ENCODE data around the gene CSTF1.

CSTF1 gene

DNA sequence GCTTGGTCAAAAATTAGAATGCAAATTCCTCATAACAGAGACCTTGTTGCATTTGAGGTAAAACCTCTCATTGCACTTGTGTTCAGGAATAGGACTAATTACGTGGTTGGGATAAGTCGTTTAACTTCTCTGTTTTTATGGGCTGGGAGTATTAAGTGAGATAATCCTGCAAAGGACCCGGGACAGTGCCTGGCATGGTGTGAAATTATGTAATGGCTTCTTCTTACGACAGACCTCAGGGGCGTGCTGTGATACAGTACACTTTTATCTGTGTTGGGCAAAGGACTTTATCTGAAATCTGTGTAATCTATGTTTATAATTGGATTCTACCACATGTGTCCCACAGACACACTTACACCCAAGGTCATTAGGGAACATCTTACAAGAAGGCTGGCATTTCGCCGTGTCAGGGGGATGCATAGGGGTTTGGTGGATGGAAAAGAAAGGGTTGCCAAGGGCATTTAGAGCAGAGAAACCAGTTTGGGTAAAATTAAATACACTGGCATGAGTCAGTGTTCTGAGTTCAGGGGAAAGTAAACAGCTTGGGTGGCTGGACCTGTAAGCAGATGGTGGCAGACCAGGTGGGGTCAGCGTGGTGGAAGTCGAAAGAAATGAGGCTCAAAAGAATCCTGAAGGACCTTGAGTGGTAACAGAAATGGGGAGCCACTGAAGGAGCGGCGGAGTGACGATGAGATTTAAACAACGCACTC is 58.8 kb downstream of the CSTF1 start:
- TF ChIP-seq, protein P1, sequence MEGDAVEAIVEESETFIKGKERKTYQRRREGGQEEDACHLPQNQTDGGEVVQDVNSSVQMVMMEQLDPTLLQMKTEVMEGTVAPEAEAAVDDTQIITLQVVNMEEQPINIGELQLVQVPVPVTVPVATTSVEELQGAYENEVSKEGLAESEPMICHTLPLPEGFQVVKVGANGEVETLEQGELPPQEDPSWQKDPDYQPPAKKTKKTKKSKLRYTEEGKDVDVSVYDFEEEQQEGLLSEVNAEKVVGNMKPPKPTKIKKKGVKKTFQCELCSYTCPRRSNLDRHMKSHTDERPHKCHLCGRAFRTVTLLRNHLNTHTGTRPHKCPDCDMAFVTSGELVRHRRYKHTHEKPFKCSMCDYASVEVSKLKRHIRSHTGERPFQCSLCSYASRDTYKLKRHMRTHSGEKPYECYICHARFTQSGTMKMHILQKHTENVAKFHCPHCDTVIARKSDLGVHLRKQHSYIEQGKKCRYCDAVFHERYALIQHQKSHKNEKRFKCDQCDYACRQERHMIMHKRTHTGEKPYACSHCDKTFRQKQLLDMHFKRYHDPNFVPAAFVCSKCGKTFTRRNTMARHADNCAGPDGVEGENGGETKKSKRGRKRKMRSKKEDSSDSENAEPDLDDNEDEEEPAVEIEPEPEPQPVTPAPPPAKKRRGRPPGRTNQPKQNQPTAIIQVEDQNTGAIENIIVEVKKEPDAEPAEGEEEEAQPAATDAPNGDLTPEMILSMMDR (IDR thresholded peaks at IDR 0.05; ENCODE audit: low read depth, low read length), result no peak
- no peak overlapping the region for H3K4me3 ChIP-seq (ENCODE audit: low read depth, low read length)

DNA sequence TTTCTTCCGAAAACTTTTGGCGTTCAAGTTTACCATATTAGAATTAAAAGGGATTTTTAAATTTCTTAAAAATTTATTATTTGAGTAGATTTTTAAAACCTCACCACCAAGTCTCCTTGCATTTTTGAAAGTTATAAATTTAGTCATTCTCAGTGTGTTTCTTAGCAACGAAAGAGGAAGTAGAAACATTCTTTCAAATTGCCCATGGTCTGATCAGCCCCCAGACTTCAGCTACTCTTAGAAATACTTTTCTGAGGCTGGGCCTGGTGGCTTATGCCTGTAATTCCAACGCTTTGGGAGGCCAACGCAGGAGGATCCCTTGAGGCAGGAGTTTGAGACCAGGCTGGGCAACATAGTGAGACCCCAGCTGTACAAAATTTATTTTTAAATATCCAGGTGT is 60.9 kb downstream of the CSTF1 start:
- TF ChIP-seq, protein P1 (IDR thresholded peaks at IDR 0.05; ENCODE audit: low read depth, low read length), result no peak
- H3K4me3 ChIP-seq (ENCODE audit: low read depth, low read length), result no peak overlapping the region

DNA sequence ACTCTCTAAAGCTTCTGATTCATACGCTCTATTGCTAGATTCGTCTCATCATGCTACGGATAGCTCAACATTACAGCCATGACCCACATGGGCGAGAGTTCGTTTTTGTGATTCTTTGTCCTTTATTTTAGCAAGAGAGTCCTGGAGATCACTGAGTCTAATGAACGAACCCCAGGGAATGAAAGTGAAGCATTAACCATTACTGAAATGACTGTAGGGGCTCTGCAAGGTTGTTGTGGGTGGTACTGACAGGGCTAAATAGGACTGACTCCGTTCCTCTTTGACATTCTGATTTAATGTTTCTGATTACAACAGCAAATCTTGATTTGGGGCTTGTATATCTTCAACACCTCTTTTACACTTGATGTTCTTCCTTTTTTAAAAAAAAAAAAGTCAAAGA is 62.3 kb downstream of the CSTF1 start:
- no peak overlapping the region for H3K4me3 ChIP-seq (ENCODE audit: low read depth, low read length)
- TF ChIP-seq, protein P1 (IDR thresholded peaks at IDR 0.05; ENCODE audit: low read depth, low read length), result no peak
